Neuronal stem cell (in vitro differentiated cells): Measurements from ENCODE around the gene MPG.

Experiments used
- DNase-seq: peaks from one replicate; pipeline ENCODE4 v3.0.0-alpha.2; 2013; ENCODE audit warnings: low spot score
- H2AFZ ChIP-seq: one replicate; pipeline ENCODE4 v1.6.1; 2013; ENCODE audit warnings: mild to moderate bottlenecking, low read length, inconsistent platforms
- H2AK5ac ChIP-seq: 2 replicates; pipeline ENCODE4 v1.6.1; 2013; ENCODE audit warnings: low read depth, mild to moderate bottlenecking, inconsistent platforms, low read length, moderate library complexity, mixed read lengths
- H2BK120ac ChIP-seq: 2 replicates; pipeline ENCODE4 v1.6.1; 2013; ENCODE audit warnings: low read depth, mild to moderate bottlenecking, inconsistent platforms, low read length, moderate library complexity, mixed read lengths
- H2BK12ac ChIP-seq: one replicate; pipeline ENCODE4 v1.6.1; 2013; ENCODE audit warnings: low read length, inconsistent platforms
- H2BK15ac ChIP-seq: 2 replicates; pipeline ENCODE4 v1.6.1; 2013; ENCODE audit warnings: mild to moderate bottlenecking, low read length, inconsistent platforms, mixed read lengths
- H2BK5ac ChIP-seq: one replicate; pipeline ENCODE4 v1.6.1; 2013; ENCODE audit warnings: inconsistent platforms, mild to moderate bottlenecking, low read length, moderate library complexity
- H3K14ac ChIP-seq: one replicate; pipeline ENCODE4 v1.6.1; 2013; ENCODE audit warnings: low read length, inconsistent platforms
- H3K18ac ChIP-seq: 2 replicates; pipeline ENCODE4 v1.6.1; 2013; ENCODE audit warnings: low read length, inconsistent platforms
- H3K23ac ChIP-seq: 2 replicates; pipeline ENCODE4 v1.6.1; 2013; ENCODE audit warnings: low read depth, mild to moderate bottlenecking, mixed read lengths, low read length, inconsistent platforms; ENCODE audit not compliant: poor library complexity
- H3K27ac ChIP-seq: replicated peaks from 3 replicates; pipeline ENCODE4 v1.5.1; 2013; ENCODE audit warnings: low read length, inconsistent platforms
- H3K27me3 ChIP-seq, 3 experiments: 2 replicates each; pipeline ENCODE4 v1.6.1; 2013; ENCODE audit warnings: low read length in 3 of 3, mild to moderate bottlenecking in 2 of 3, inconsistent platforms in 1 of 3, low read depth in 1 of 3, mixed read lengths in 1 of 3, moderate library complexity in 1 of 3; ENCODE audit not compliant: control insufficient read depth in 3 of 3, insufficient read depth in 3 of 3
- H3K36me3 ChIP-seq, 2 donors: replicated peaks in 1 of 2; 2 replicates each; pipeline ENCODE4 v1.6.1; 2013; ENCODE audit warnings: low read length in 2 of 2; ENCODE audit not compliant: control insufficient read depth in 2 of 2, insufficient read depth in 2 of 2
- H3K4ac ChIP-seq: 2 replicates; pipeline ENCODE4 v1.6.1; 2013; ENCODE audit warnings: inconsistent platforms, mild to moderate bottlenecking, low read length, moderate library complexity
- H3K4me1 ChIP-seq, 2 donors: 1 replicate in 1 of 2; 2 replicates in 1 of 2; pipeline ENCODE4 v1.6.1; 2013; ENCODE audit warnings: low read length in 2 of 2, low read depth in 1 of 2; ENCODE audit not compliant: control insufficient read depth in 2 of 2, insufficient read depth in 1 of 2
- H3K4me2 ChIP-seq: one replicate; pipeline ENCODE4 v1.6.1; 2013; ENCODE audit warnings: mild to moderate bottlenecking, low read length, inconsistent platforms; ENCODE audit not compliant: insufficient read depth, poor library complexity, severe bottlenecking
- H3K4me3 ChIP-seq, 2 donors: 2 replicates each; pipeline ENCODE4 v1.5.1; 2013; ENCODE audit warnings: low read length in 2 of 2, mild to moderate bottlenecking in 2 of 2, inconsistent platforms in 1 of 2, moderate library complexity in 1 of 2
- H3K79me1 ChIP-seq: one replicate; pipeline ENCODE4 v1.6.1; 2013; ENCODE audit warnings: low read depth, mild to moderate bottlenecking, inconsistent platforms, low read length, moderate library complexity
- H3K9ac ChIP-seq: one replicate; pipeline ENCODE4 v1.6.1; 2013; ENCODE audit warnings: mild to moderate bottlenecking, low read depth, low read length, inconsistent platforms; ENCODE audit not compliant: poor library complexity
- H3K9me3 ChIP-seq, 2 donors: replicated peaks in 1 of 2; 2 replicates each; pipeline versions ENCODE3 to v1.6.1; 2013; ENCODE audit warnings: low read length in 2 of 2, mild to moderate bottlenecking in 2 of 2, inconsistent platforms in 1 of 2, low read depth in 1 of 2, mixed read lengths in 1 of 2, moderate library complexity in 1 of 2; ENCODE audit not compliant: control insufficient read depth in 2 of 2, insufficient read depth in 1 of 2
- H4K8ac ChIP-seq: one replicate; pipeline ENCODE4 v1.6.1; 2013; ENCODE audit warnings: low read depth, mild to moderate bottlenecking, inconsistent platforms, low read length, moderate library complexity
- H4K91ac ChIP-seq: one replicate; pipeline ENCODE4 v1.6.1; 2013; ENCODE audit warnings: low read length, low read depth, mild to moderate bottlenecking, inconsistent platforms; ENCODE audit not compliant: poor library complexity
- WGBS, 2 donors: extraction: QIAGEN DNeasy Blood & Tissue Kit; methylation state at CpG; one replicate each; pipeline ENCODE4 v1.1.7; 2013; ENCODE audit warnings: missing lambda C conversion rate in 2 of 2, mixed read lengths in 1 of 2; ENCODE audit not compliant: insufficient read length in 2 of 2, insufficient replicate concordance in 1 of 2; ENCODE audit errors: extremely low coverage in 2 of 2; 5-methylcytosine and 5-hydroxymethylcytosine counted together

Gene MPG

DNA sequence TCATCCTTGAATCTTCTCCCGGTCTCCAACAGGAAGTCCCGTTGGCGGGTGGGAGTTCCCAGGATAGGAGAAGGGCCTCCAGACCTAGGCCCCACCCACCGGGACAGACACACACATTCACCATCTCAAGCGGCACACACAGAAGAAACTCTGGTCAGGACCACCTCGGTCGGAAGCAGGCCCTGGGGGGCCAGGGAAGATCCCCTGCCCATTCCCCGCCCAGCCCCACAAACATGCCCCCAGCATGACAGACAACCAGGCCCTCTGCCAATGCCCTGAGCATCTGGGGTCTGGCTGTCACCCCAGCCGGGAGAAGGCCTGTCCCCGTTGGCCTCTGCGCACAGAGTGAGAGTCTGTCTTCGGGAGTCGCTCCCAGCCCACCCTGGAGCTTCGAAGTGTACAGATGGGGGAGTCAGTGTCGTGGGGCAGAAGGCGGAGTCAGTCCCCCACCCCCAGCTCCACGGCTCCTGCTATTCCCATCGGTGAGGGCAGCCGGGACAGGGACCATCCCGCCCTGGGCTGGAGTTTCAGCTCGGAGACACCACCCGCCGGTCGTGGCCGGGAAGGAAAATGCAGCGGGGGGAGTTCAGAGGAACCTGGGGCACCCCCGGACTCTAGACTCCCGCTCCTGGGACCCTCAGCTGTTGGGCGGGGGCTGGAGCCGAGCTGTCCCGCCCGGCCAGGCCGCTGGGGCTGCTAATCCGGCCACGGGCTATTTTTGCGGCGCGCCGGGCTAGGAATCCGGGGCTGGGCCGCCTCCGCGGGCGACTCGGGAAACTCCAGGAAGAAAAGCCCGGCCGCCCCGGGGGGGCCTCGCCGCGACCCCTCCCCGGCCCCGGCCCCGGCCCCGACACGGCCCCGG lies 6.3 kb upstream of the MPG start:
- H3K27me3 ChIP-seq = peaks cover 0 to 3% (median 0%) of the 10 kb centered on the region in 3 experiments
- peaks cover 64% of the 10 kb centered on the region in 2 donors for H3K4me1 ChIP-seq
- no peak overlapping the region for H4K8ac ChIP-seq
- H2BK5ac ChIP-seq = peak overlapping the region; percentile 79
- H2AFZ ChIP-seq = peak overlapping the region; percentile 86
- H2BK15ac ChIP-seq = peak overlapping the region; percentile 51
- H3K18ac ChIP-seq = peak overlapping the region; percentile 92
- peak overlapping the region; percentile 88 for H3K9ac ChIP-seq
- peaks cover 3% of the 10 kb centered on the region for H3K79me1 ChIP-seq
- WGBS, 2 donors = no CpG with 5 or more reads among the region's 57 CpGs
- H3K27ac ChIP-seq = peak overlapping the region; percentile 43
- peak overlapping the region; percentile 98 for H2AK5ac ChIP-seq
- no peaks in the 10 kb centered on the region for H3K36me3 ChIP-seq
- DNase-seq = peak; percentile 29
- no peak overlapping the region for H4K91ac ChIP-seq
- no peak overlapping the region for H3K4ac ChIP-seq
- no peaks in the 10 kb centered on the region for H3K9me3 ChIP-seq
- peak overlapping the region; percentile 92 for H3K23ac ChIP-seq
- H2BK120ac ChIP-seq = peak overlapping the region; percentile 16
- peak overlapping the region; percentile 92 for H3K4me2 ChIP-seq
- H3K4me3 ChIP-seq = peak overlapping the region; percentile 70 to 81
- H2BK12ac ChIP-seq = peak overlapping the region; percentile 89
- peak overlapping the region; percentile 90 for H3K14ac ChIP-seq

DNA sequence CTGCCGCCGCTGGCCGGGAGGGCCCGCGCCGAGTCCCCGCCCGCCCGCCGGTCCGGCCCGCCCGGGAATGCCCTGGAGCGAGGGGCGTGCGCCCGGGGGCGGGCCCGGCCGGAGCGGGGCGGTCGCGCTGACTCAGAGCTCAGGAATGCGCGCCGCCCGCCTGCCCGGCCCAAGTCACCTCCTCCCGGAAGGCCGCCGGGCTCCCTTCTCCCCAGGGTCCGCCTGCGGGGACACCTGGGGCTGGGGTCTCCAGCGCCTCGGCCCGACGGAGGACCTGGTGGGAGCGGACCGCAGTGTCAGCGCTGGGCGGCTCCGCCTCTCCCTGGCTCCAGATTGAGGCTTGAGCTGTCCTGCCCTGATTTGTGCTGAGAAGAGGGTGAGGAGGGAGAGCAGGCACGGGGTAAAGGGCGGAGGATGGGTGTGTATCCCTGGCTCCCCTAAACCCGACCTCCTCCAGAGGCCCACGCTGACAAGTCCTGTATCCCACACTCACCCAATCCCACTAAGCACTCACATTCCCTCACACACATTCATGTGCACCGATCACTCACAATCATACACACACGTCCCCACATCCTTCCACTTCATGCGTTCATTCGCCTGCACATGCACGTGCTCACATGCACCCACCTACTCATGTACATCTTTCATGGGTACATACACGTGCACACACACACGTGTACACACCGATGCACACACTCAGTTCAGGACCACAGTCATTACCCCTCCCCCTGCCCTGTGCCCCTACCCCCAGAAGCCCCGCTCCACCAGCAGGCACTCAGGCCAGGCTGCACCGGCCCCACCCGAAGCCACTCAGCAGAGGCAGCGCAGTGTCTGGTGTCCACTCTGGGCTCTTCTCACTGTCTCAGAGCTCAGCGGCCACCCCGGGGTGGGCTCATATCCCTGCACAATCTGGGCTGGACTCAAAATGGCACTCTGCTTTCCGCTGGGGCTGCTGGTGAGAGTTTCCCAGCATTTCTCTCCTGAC lies 5.2 kb upstream of the MPG start, which contains the start of gene RHBDF1:
Gene RHBDF1, minus strand, starts transcription at position 71 of the 988 bp plus-strand sequence. CDS start 7,616 bp downstream, outside the sequence.
- Histone ChIP-seq H3K9me3 (no peaks in the 10 kb centered on the region), H2BK15ac (peak within 1 kb of the TSS; percentile 100), H3K23ac (peak within 1 kb of the TSS; percentile 92), H3K79me1 (no peaks in the 10 kb centered on the region), H2AK5ac (peak within 1 kb of the TSS; percentile 21), H2BK120ac (peak within 1 kb of the TSS; percentile 82), H4K91ac (peak within 1 kb of the TSS; percentile 87), H3K27me3 (peaks cover 0 to 3% (median 0%) of the 10 kb centered on the region in 3 experiments), H3K4ac (no peak within 1 kb of the TSS), H4K8ac (peak within 1 kb of the TSS; percentile 8), H3K9ac (peak within 1 kb of the TSS; percentile 88), H3K36me3 (no peaks in the 10 kb centered on the region), H2BK5ac (peak within 1 kb of the TSS; percentile 79), H3K18ac (peak within 1 kb of the TSS; percentile 99), H3K4me3 (peak within 1 kb of the TSS; percentile 70 to 81), H3K27ac (peak within 1 kb of the TSS; percentile 43), H3K14ac (peak within 1 kb of the TSS; percentile 90), H2AFZ (peak within 1 kb of the TSS; percentile 86), H3K4me1 (peaks cover 66 to 69% of the 10 kb centered on the region in 2 donors), H2BK12ac (peak within 1 kb of the TSS; percentile 89), H3K4me2 (peak within 1 kb of the TSS; percentile 92)
- peak; percentile 66 for DNase-seq
- WGBS, 2 donors = 100% methylated on average over 3 of the region's 62 CpGs; no CpG with 5 or more reads in 1 of the 2 donors

DNA sequence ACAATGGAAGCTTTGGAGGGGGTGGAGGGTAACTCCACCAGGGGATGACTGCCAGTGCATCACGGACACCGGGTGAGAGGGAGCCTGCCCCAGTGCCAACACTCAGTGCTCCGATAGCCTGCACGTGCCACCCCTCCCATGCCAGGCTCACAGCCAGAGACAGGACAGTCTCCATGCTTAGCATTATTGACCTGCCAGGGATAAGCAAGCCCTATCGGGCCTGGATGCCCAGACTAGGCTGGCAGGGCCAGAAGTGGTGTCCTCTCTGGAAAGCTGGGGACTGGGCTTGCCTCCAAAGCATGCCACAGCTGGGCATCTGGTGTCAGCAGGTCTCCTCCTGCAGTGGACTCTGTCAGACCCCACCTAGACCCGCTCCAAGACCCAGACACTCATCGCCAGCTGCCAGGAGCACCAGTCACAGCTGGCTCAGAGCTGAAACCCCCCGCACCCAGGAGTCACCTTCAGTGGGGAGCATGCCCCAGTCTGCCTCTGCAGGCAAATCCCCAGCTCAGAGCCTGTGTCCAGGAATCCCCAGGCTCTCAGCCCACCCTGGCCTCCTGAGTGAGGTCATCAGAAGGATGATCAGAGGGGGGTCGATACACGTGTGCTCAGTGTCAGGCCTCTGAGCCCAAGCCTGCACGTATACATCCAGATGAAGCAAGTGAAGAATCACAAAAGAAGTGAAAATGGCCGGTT lies 3.8 kb upstream of the MPG start:
- peak overlapping the region; percentile 69 for H3K4ac ChIP-seq
- peak overlapping the region; percentile 28 for H2BK12ac ChIP-seq
- H4K8ac ChIP-seq = no peak overlapping the region
- H2BK15ac ChIP-seq = peak overlapping the region; percentile 100
- no peaks in the 10 kb centered on the region for H3K9me3 ChIP-seq
- H3K18ac ChIP-seq = peak overlapping the region; percentile 61
- WGBS, 2 donors = no CpG with 5 or more reads among the region's 12 CpGs
- peaks cover 0 to 3% (median 0%) of the 10 kb centered on the region in 3 experiments for H3K27me3 ChIP-seq
- H3K4me2 ChIP-seq = no peak overlapping the region
- H2AK5ac ChIP-seq = peak overlapping the region; percentile 17
- H2BK5ac ChIP-seq = peak overlapping the region; percentile 1
- H3K14ac ChIP-seq = peak overlapping the region; percentile 48
- peaks cover 59 to 63% of the 10 kb centered on the region in 2 donors for H3K4me1 ChIP-seq
- H4K91ac ChIP-seq = peak overlapping the region; percentile 81
- no peaks in the 10 kb centered on the region for H3K79me1 ChIP-seq
- no peak overlapping the region for H2BK120ac ChIP-seq
- no peak overlapping the region for H3K4me3 ChIP-seq
- H3K27ac ChIP-seq = peak overlapping the region; percentile 35
- H3K23ac ChIP-seq = peak overlapping the region; percentile 25
- no peak for DNase-seq
- peaks cover 0 to 3% of the 10 kb centered on the region in 2 donors for H3K36me3 ChIP-seq
- H2AFZ ChIP-seq = peak overlapping the region; percentile 14
- H3K9ac ChIP-seq = no peak overlapping the region
